HG03442 (cell line): ENCODE measurements around the gene ANKFN1.
A peak's percentile ranks its signal among the peaks of the same experiment; 100 is the strongest.

ENCODE experiments used
- ATAC-seq: cut with Tn5 transposase; IDR thresholded peaks from one replicate; pipeline ENCODE4 v1.9.1; 2021; ENCODE audit warnings: mild to moderate bottlenecking, moderate library complexity; ENCODE audit not compliant: unreplicated experiment

The ANKFN1 gene

GRCh38 chr17:56425483-56425882 lies 272.2 kb downstream of the ANKFN1 start:
- no peak for ATAC-seq

- ATAC-seq, result no peak
Measured at GRCh38 chr17:56426901-56427300, 273.6 kb downstream of the ANKFN1 start.

- ATAC-seq, result no peak
Measured at GRCh38 chr17:56431736-56432135, 278.5 kb downstream of the ANKFN1 start.

GRCh38 chr17:56432443-56432842 lies 279.2 kb downstream of the ANKFN1 start:
- no peak for ATAC-seq

- no peak for ATAC-seq
Measured at GRCh38 chr17:56434610-56435009, 281.3 kb downstream of the ANKFN1 start.

- ATAC-seq, result no peak
Measured at GRCh38 chr17:56436142-56436541, 282.9 kb downstream of the ANKFN1 start.

- ATAC-seq, result no peak
Measured at GRCh38 chr17:56440419-56440818, 287.1 kb downstream of the ANKFN1 start.

- no peak for ATAC-seq
Measured at GRCh38 chr17:56441308-56441707, 288.0 kb downstream of the ANKFN1 start.

GRCh38 chr17:56445692-56446411 lies 292.6 kb downstream of the ANKFN1 start:
- no peak for ATAC-seq

GRCh38 chr17:56447171-56447570 lies 293.9 kb downstream of the ANKFN1 start:
- ATAC-seq, result no peak

- no peak for ATAC-seq
Measured at GRCh38 chr17:56448371-56448770, 295.1 kb downstream of the ANKFN1 start.

- no peak for ATAC-seq
Measured at GRCh38 chr17:56449176-56449575, 295.9 kb downstream of the ANKFN1 start.

GRCh38 chr17:56451629-56452028 lies 298.4 kb downstream of the ANKFN1 start:
- ATAC-seq, result no peak

GRCh38 chr17:56452461-56452860 lies 299.2 kb downstream of the ANKFN1 start:
- no peak for ATAC-seq

- ATAC-seq, result no peak
Measured at GRCh38 chr17:56457501-56457900, 304.2 kb downstream of the ANKFN1 start.

- no peak for ATAC-seq
Measured at GRCh38 chr17:56465886-56466285, 312.6 kb downstream of the ANKFN1 start.

- ATAC-seq, result no peak
Measured at GRCh38 chr17:56468840-56469239, 315.6 kb downstream of the ANKFN1 start.

- ATAC-seq, result no peak
Measured at GRCh38 chr17:56471696-56472095, 318.4 kb downstream of the ANKFN1 start.

GRCh38 chr17:56475116-56475515 lies 321.8 kb downstream of the ANKFN1 start:
- no peak for ATAC-seq

- peak; percentile 39 for ATAC-seq
Measured at GRCh38 chr17:56478836-56479447, 325.7 kb downstream of the ANKFN1 start.

- no peak for ATAC-seq
Measured at GRCh38 chr17:56480501-56480900, 327.2 kb downstream of the ANKFN1 start.

- no peak for ATAC-seq
Measured at GRCh38 chr17:56481659-56482058, 328.4 kb downstream of the ANKFN1 start.

- no peak for ATAC-seq
Measured at GRCh38 chr17:56482229-56482628, 329.0 kb downstream of the ANKFN1 start.
